Limb (tissue), 2 donors: ENCODE results near the gene KIF11.
"Not testable (repeated sequence)": the region's sequence is repeated elsewhere in the genome, so short reads cannot be mapped to it uniquely, and the experiment has no call there.

Source experiments
- DNase-seq, 2 donors: peaks; one replicate each; pipeline ENCODE4 v3.0.0-alpha.2; 2016; ENCODE audit errors: extremely low spot score in 2 of 2

Gene KIF11

GRCh38 chr10:92590623-92591549 is 2.0 kb upstream of the KIF11 start:
- DNase-seq = peak; percentile 20 to 66

DNA sequence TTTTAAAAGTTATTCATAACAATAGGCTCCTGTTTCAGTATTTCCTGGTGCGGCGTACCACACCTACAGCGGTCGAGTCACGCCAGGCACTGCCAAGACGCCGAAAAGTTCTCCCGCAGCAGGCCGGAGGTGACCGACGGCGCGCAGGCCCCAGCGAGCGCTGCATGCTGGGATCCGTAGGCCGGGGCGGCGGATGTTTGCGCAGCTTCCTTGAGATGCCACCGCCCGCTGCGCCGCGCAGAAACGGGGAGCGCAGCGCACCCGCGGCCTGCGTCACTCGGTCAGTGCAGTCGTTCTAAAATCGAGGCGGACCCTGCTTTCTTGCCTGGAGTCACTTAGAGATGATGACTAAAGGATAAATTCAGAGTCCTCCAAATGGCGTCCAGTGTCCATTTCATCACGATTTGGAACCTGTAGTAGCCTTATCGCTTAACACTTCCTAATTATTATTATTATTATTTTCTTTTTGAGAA is 1.3 kb upstream of the KIF11 start:
- DNase-seq = peak; percentile 89 to 92

GRCh38 chr10:92593619-92594588 is 974 bp downstream of the KIF11 start:
- no peak for DNase-seq

- no peak for DNase-seq
Observed at GRCh38 chr10:92595505-92595904, 2.6 kb downstream of the KIF11 start.

- no peak for DNase-seq
Observed at GRCh38 chr10:92598321-92598720, 5.4 kb downstream of the KIF11 start.

DNA sequence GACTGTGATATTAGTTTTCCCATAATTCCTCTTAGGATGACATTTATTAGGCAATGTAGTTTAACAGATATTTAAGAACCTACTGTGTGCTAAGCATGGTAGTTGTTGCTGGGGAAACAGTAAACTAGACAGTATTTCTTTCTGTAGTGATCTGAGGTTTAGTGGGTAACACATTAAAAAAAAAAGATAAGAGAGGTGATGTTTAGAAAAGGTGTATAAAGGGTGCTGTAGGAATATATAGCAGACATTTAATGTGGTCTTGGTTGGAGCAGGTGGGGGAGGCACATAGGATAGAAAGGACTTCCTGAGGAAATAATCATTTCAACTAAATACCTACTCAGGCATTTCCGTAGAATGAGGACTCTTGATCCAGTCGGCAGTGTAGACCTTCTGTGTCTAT is 11.9 kb downstream of the KIF11 start:
- DNase-seq = no peak

DNA sequence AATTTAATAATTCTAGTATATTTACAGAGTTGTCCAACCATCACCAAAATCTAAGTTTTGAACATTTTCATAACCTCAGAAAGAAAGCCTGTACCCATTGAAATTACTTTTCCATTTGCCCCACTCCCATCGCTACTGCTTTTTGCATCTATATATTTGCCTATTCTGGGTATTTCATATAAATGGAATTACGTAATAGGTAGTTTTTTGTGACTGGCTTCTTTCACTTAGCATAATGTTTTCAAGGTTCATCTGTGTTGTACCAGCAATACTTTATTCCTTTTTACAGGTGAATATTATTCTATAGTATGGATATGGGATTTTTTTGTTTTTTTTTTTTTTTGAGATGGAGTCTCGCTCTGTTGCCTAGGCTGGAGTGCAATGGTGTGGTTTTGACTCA is 22.6 kb downstream of the KIF11 start:
- DNase-seq = no peak

- no peak for DNase-seq
Observed at GRCh38 chr10:92619368-92619767, 26.4 kb downstream of the KIF11 start.

GRCh38 chr10:92627845-92628480 is 35.0 kb downstream of the KIF11 start:
- DNase-seq = no peak

DNA sequence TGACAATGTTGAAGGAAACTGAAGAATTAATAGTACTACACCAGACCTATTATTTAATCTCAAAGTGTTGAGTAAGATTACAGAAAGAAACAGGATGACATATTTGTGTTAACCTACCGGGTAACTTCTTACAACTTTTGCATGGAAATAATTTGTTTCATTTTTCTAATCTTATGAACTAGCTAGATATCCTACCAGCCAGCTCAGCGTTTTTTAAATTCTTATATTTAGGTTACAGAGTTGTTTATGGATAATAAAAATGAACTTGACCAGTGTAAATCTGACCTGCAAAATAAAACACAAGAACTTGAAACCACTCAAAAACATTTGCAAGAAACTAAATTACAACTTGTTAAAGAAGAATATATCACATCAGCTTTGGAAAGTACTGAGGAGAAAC is 37.0 kb downstream of the KIF11 start:
- no peak for DNase-seq

DNA sequence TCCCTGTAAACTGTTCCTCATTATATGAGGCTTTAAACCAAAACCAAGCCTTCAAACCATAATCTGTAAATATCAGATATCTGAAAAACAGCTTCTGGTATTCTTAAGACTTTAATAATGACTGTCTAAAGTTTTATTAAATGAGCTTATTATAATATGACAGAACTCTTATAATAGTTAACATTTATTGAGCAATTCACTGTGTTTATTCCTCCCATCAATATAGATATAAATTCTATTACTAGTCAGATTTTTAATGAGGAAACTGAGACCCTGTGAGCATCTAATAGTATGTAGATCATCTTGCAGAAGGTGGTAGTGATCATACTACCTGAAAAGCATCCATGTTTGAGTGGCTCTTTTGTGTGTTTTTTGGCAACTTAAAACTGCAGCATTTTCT is 45.1 kb downstream of the KIF11 start:
- DNase-seq = no peak

GRCh38 chr10:92640107-92640506 is 47.2 kb downstream of the KIF11 start:
- no peak for DNase-seq

- no peak for DNase-seq
Observed at GRCh38 chr10:92641492-92641891, 48.6 kb downstream of the KIF11 start.

- no peak for DNase-seq
Observed at GRCh38 chr10:92644921-92645320, 52.0 kb downstream of the KIF11 start.

DNA sequence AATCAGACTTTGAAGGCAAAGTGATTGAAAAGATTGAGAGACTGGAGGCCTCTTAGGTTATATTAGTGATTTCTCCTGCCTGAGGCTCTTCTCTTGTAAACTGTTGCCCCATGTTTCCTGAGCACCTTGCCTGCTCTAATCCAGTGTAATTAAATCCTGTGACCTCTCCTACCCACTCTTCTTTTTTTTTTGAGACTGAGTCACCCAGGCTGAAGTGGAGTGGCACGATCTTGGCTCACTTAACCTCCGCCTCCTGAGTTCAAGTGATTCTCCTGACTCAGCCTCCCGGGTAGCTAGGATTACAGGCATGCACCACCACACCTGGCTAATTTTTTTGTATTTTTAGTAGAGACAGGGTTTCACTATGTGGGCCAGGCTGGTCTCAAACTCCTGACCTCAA is 57.9 kb downstream of the KIF11 start:
- DNase-seq = not testable (repeated sequence)

- DNase-seq = no peak
Observed at GRCh38 chr10:92655426-92655825, 62.5 kb downstream of the KIF11 start.

- DNase-seq = no peak
Observed at GRCh38 chr10:92656266-92656961, 63.5 kb downstream of the KIF11 start.

DNA sequence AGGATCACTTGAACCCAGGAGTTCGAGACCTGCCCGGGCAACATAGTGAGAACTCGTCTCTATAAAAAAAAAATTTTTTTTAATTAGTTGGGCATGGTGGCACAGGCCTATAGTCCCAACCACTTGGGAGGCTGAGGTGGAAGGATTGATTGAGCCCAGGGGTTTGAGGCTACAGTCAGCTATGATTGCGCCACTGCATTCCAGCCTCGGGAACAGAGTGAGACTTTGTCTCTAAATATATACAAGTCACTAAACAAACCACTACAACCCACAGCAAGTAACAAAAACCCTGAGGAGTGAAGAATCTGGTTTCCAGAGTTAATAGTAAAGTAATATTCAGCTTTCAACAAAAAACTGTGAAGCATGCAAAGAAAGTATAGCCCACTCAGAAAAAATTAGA is 64.1 kb downstream of the KIF11 start:
- no peak for DNase-seq

GRCh38 chr10:92662848-92663247 is 69.9 kb downstream of the KIF11 start:
- DNase-seq = no peak

DNA sequence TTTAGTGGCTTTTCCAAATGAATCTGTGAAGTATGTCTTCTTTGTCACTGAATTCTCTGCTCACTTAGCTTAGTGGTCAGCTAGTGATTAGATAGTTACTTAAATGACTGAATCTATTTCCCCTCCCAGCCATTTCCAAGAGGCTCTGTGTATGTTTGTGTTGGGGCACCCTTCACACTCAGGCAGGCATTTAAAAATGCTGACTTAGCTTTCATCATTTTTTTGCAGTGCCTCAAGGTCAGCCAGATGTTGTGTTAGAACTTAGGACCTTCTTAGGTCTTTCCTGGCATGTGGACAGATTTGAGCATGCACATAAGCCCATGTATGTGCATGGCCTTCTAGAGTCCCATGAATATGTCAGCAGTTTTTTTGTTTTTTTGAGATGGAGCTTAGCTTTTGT is 71.4 kb downstream of the KIF11 start:
- no peak for DNase-seq

DNA sequence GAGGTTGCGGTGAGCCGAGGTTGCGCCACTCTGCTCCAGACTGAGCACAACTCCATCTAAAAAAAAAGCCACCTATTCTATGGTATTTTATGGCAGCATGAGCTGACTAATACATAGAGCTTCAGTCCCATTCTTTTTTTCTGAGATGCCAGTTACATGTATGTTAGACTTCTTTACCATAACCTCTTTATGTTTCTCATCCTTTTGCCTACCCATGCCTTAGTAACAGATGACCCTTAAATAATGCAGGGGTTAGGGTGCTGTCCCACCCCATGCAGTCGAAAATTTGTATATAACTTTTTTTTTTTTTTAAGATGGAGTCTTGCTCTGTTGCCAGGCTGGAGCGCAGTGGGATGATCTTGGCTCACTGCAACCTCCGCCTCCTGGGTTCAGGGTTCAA is 74.1 kb downstream of the KIF11 start:
- DNase-seq = no peak
